Liver (tissue), 9 donors: ENCODE measurements around the gene PALMD. TPM values are rescaled to one million over a fixed set of nuclear protein-coding genes. Genes with fewer than 3 reads are reported as not detected.

Experiments
- DNase-seq: peaks from one replicate; pipeline ENCODE4 v3.0.0-alpha.2; 2017; ENCODE audit warnings: low spot score
- H3K27ac ChIP-seq, 2 donors: one replicate each; pipeline ENCODE4 v1.7.0; 2013; ENCODE audit warnings: inconsistent platforms in 2 of 2, low read length in 2 of 2, control low read depth in 1 of 2, low read depth in 1 of 2, mild to moderate bottlenecking in 1 of 2
- H3K27me3 ChIP-seq, 4 donors: one replicate each; pipeline versions ENCODE4 v1.6.1 to v1.7.0; 2013; ENCODE audit warnings: low read length in 3 of 4, inconsistent platforms in 1 of 4, mild to moderate bottlenecking in 1 of 4, moderate library complexity in 1 of 4; ENCODE audit not compliant: control insufficient read depth in 4 of 4, insufficient read depth in 4 of 4
- H3K36me3 ChIP-seq, 4 donors: one replicate each; pipeline versions ENCODE4 v1.6.1 to v1.7.0; 2013; ENCODE audit warnings: low read length in 3 of 4, mild to moderate bottlenecking in 3 of 4, low read depth in 1 of 4, moderate library complexity in 1 of 4; ENCODE audit not compliant: control insufficient read depth in 4 of 4, insufficient read depth in 3 of 4
- H3K4me1 ChIP-seq, 4 donors: one replicate each; pipeline versions ENCODE4 v1.6.1 to v1.7.0; 2013; ENCODE audit warnings: low read length in 3 of 4, mild to moderate bottlenecking in 3 of 4, moderate library complexity in 1 of 4; ENCODE audit not compliant: control insufficient read depth in 4 of 4, insufficient read depth in 4 of 4
- H3K4me3 ChIP-seq, 3 donors: one replicate each; pipeline versions ENCODE4 v1.6.1 to v1.7.0; 2013; ENCODE audit warnings: low read length in 3 of 3, control low read depth in 1 of 3, low read depth in 1 of 3, mild to moderate bottlenecking in 1 of 3
- H3K9ac ChIP-seq, 2 donors: one replicate each; pipeline ENCODE4 v1.7.0; 2013; ENCODE audit warnings: low read length in 2 of 2, mild to moderate bottlenecking in 2 of 2, moderate library complexity in 2 of 2, control low read depth in 1 of 2, low read depth in 1 of 2
- H3K9me3 ChIP-seq, 4 donors: one replicate each; pipeline versions ENCODE4 v1.6.1 to v1.7.0; 2013; ENCODE audit warnings: low read length in 3 of 4; ENCODE audit not compliant: control insufficient read depth in 4 of 4
- CTCF ChIP-seq: fragments of 150-350 bp; IDR thresholded peaks from 2 replicates; pipeline ENCODE4 v1.5.1; 2017; ENCODE audit warnings: improper control_type of control experiment, low read depth, low read length; ENCODE audit not compliant: missing input control
- EGR1 ChIP-seq, 2 donors: IDR thresholded peaks; 2 replicates each; pipeline ENCODE4 v1.6.1; 2016 to 2018; ENCODE audit warnings: antibody characterized with exemption in 2 of 2, low read depth in 2 of 2
- FOXA1 ChIP-seq: IDR thresholded peaks from 2 replicates; pipeline ENCODE4 v1.6.1; 2016; ENCODE audit warnings: antibody characterized with exemption
- FOXA2 ChIP-seq: IDR thresholded peaks from 2 replicates; pipeline ENCODE4 v1.6.1; 2016; ENCODE audit warnings: antibody characterized with exemption
- HNF4A ChIP-seq, 2 donors: conservative IDR thresholded peaks; 2 replicates each; pipeline ENCODE4 v1.6.1; 2016; ENCODE audit warnings: antibody characterized with exemption in 2 of 2, mild to moderate bottlenecking in 2 of 2
- HNF4G ChIP-seq: IDR thresholded peaks from 2 replicates; pipeline ENCODE4 v1.6.1; 2016; ENCODE audit warnings: antibody characterized with exemption
- JUND ChIP-seq, 2 donors: IDR thresholded peaks; 2 replicates each; pipeline ENCODE4 v1.6.1; 2016; ENCODE audit warnings: antibody characterized with exemption in 2 of 2
- MAX ChIP-seq: IDR thresholded peaks from 2 replicates; pipeline ENCODE4 v1.6.1; 2016; ENCODE audit warnings: antibody characterized with exemption
- NR2F2 ChIP-seq: IDR thresholded peaks from 2 replicates; pipeline ENCODE4 v1.6.1; 2016; ENCODE audit warnings: antibody characterized with exemption
- REST ChIP-seq: IDR thresholded peaks from 2 replicates; pipeline ENCODE4 v1.6.1; 2016; ENCODE audit warnings: antibody characterized with exemption, mild to moderate bottlenecking
- SP1 ChIP-seq: IDR thresholded peaks from 2 replicates; pipeline ENCODE4 v1.6.1; 2018; ENCODE audit warnings: antibody characterized with exemption, mild to moderate bottlenecking
- TAF1 ChIP-seq: conservative IDR thresholded peaks from 2 replicates; pipeline ENCODE4 v1.6.1; 2016; ENCODE audit warnings: antibody characterized with exemption, mild to moderate bottlenecking
- ZBTB33 ChIP-seq: IDR thresholded peaks from 2 replicates; pipeline ENCODE4 v1.6.1; 2016; ENCODE audit warnings: antibody characterized with exemption
- WGBS: extraction: QIAGEN DNeasy Blood & Tissue Kit; methylation state at CpG from one replicate; pipeline ENCODE4 v1.1.7; 2013; 5-methylcytosine and 5-hydroxymethylcytosine counted together
- polyA plus RNA-seq, 2 donors: library from polyadenylated mRNA; stranded (reverse) in 1 of 2; unstranded in 1 of 2; fragments of 200-250 nt in 1 of 2; fragments of >200 nt in 1 of 2; fragmentation: Nextera tagmentation in 1 of 2; extraction: Ambion mirVana in 1 of 2; gene quantifications; one replicate each; pipeline versions ENCODE4 v1.2.1 to v1.2.3, GENCODE V29; 2013 to 2015
- total RNA-seq, 2 donors: library from RNA; depleted of rRNA; stranded (reverse); fragments of >200 nt; gene quantifications; one replicate each; pipeline ENCODE4 v1.2.3, GENCODE V29; 2014
- donor health status: healthy.
- donor health status: healthy.
- donor health status: healthy.
- donor health status: healthy.
- donor health status: healthy.

The PALMD gene
- total and polyA plus RNA-seq, 4 donors: 9.7 to 24.0 (median 19.5) TPM

- DNase-seq: no peak
- Histone ChIP-seq H3K9ac (no peak overlapping the region), H3K36me3 (peaks cover 0 to 20% (median 13%) of the 10 kb centered on the region in 4 donors), H3K9me3 (no peaks in the 10 kb centered on the region), H3K4me3 (no peak overlapping the region), H3K4me1 (peaks cover 3 to 26% (median 19%) of the 10 kb centered on the region in 4 donors), H3K27ac (no peak overlapping the region), H3K27me3 (no peaks in the 10 kb centered on the region)
- TF ChIP-seq TAF1: no peak
- no peak for TF ChIP-seq FOXA2
- TF ChIP-seq NR2F2: no peak
- TF ChIP-seq JUND (IDR thresholded peaks at IDR 0.05): no peak
- 33% methylated on average over 1 of the region's 1 CpG for WGBS
Measured at GRCh38 chr1:99670583-99670982, 24.7 kb downstream of the PALMD start.

- Histone ChIP-seq H3K27ac (no peak overlapping the region), H3K4me1 (peaks cover 3 to 35% (median 23%) of the 10 kb centered on the region in 4 donors), H3K36me3 (peaks cover 0 to 16% (median 13%) of the 10 kb centered on the region in 4 donors), H3K9ac (no peak overlapping the region), H3K27me3 (no peaks in the 10 kb centered on the region), H3K9me3 (no peaks in the 10 kb centered on the region), H3K4me3 (no peak overlapping the region)
- TF ChIP-seq ZBTB33 (no peak), CTCF (no peak), FOXA2 (no peak)
- DNase-seq: no peak
- WGBS: 72% methylated on average over 4 of the region's 4 CpGs
Measured at GRCh38 chr1:99672038-99672437, 26.1 kb downstream of the PALMD start.

- no peak for DNase-seq
- Histone ChIP-seq H3K36me3 (peaks cover 0 to 14% (median 13%) of the 10 kb centered on the region in 4 donors), H3K9ac (no peak overlapping the region), H3K9me3 (no peaks in the 10 kb centered on the region), H3K4me3 (no peak overlapping the region), H3K27me3 (no peaks in the 10 kb centered on the region), H3K4me1 (peaks cover 3 to 35% (median 23%) of the 10 kb centered on the region in 4 donors), H3K27ac (peak overlapping the region; percentile 48 to 67)
- WGBS: 30% methylated on average over 6 of the region's 6 CpGs
- TF ChIP-seq ZBTB33 (peak; percentile 44), NR2F2 (peak; percentile 87), HNF4A (conservative IDR thresholded peaks at IDR 0.05) (peak; percentile 84 to 86), CTCF (no peak), SP1 (peak; percentile 69), FOXA1 (peak; percentile 53), FOXA2 (peak; percentile 23), MAX (peak; percentile 48), TAF1 (no peak), JUND (IDR thresholded peaks at IDR 0.05) (peak in 1 of 2 donors; percentile 71), HNF4G (peak; percentile 63), REST (peak; percentile 37), EGR1 (IDR thresholded peaks at IDR 0.05; ENCODE audit: low read depth in 2 of 2) (no peak)
Measured at GRCh38 chr1:99672530-99673213, 26.8 kb downstream of the PALMD start.
